Measurements from ENCODE around the gene NBEAL2. TPM values are rescaled to one million over a fixed set of nuclear protein-coding genes. Genes with fewer than 3 reads are reported as not detected.

Gene NBEAL2
- polyA plus RNA-seq, 5 donors, result 45.8 to 97.3 (median 67.9) TPM

DNA sequence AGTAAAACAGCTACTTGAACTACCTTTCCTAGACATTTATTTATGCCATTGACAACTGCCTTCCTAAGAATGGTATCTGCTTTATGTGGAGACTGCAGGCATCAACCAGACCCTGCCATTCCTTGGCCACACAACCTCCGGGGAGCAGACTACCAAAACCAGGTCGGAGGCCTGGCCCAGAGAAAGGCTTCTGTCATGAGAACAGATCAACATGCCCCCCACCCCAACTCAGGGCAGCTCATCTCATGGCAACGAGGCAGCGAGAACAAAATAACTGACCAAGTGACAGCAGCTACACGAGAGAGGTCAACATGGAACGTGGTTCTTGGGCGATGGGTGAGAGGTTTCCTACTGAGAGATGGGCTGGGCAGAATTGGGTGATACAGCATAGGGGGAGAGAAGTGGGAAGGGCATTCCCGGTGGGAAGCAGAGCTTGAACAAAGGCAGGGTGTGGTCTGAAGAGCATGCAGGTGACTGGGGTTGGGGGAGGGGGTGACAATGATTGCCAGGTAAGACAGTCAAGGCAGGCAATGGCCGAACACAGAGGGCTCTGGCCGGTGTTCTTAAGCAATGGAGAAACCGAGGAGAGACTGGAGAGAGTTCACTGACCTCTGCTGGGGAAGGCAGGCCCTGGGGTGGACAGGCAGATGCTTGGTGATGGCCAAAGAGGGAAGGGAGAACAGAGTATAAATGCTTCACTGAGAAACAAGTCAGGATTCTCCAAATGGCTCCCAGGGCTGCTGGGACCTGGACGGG lies 36.8 kb upstream of the NBEAL2 start:
- no peak for DNase-seq

DNA sequence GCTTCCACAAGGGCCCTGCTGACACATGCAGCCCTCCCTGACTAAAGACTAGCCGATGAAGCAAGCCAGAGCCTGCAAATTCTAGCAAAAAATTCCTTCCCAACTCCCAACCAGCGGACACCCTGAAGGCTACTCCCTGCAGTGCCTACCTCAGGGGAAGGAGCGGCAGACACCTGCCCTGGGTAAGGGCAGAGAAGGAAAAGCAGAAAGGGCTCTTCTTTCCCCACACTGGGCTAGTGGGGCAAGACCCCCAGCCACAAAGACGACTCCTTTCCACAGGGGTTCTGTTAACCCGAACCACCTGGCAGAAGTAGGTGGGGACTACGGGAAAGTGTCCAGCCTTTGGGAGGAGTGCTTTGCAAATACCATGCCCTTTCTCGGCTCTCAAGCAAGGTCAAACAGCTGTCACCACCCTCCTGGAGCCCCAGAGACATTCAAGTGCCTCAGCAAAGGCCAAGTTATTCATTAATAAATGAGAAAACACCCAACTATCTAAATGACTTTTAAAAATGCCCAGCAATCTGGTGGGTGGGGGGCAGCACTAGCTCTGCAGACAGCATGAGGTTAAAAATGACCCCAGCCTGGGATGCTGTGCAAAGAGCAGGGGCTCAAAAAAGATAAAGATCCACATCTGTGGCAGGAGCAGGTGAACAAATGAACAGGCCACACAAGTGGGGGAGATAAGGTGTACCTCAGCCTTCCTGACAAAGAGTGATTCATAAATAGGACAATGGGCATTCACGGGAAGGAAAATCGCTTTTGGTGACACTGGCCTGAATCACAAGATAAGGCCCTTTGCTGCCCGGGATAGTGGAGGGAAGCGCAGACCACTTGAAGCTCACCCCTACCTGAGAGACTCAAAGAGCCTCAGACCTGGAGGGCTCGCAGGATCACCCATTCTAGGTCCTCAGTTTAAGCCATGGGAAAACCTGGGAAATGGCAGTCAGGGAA lies 36.0 kb upstream of the NBEAL2 start:
- no peak for DNase-seq

DNA sequence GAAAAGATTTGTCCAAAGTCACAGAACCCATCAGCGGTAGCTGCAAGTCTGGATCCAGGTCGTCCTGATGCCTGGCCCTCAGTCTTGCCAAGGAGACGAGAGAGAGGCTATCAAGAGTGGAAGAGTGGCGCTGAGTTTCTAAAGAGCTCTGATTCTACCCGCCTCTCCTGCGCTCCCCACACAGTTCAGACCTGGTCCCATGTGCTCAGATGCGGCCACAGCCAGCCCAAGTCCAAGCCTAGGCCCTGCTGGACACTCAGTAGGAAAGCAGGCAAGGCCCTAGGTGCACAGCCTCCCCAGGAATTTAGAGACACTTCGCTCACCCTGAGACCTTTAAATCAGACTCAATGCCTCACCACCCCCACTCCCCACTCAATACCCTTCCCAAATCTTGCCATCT lies 35.3 kb upstream of the NBEAL2 start:
- DNase-seq, result no peak

- DNase-seq, result no peak
Measured at GRCh38 chr3:46946416-46946815, 33.0 kb upstream of the NBEAL2 start.

DNA sequence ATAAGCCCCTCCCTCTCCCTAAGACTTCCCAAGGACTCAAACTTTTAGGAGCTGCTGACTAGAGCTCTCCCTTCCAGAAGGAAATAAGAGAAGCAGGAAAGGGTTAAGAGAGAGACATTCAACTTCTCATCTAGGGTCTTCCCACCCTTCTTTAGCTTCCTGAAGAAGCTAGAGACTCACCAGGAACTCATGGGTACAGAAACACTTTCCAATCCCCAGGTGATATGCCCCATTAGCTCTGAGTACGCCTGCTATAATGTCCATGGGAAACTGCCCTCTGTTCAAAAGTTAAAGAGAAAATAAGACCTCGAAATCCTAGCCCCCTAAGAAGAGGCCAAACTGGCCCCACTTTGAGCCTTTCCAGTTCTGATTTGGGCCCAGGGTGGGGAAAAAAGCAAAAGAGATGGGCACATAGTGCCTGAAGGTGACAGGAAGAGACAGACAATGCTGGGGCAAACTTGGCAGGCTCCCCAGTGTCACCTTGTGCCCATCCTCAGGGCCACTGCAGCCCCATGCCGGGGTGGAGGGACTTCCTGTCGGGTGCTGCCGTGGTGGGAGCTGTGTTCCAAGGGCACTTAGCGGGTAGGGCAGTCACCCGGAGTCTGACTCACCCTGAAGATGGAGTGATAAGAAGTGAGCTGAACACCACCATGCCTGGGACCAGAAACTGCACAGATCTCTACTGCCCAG lies 32.5 kb upstream of the NBEAL2 start:
- no peak for DNase-seq

DNA sequence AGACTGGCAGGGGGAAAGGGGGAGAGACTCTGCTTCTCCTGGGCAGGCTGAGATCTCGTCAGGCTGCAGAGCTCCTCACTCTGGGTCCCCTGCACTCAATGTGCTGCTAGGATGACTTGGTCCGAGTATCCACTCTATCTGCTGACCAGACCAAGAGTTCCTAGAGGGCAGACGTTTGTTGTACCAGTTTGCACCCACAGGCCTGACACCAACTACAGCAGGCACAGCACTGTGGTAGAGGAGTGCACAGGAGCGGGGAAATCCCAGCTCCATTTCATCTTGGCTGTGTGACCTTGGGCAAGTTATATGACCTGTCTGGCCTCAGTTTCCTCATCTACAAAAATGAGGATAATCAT lies 31.9 kb upstream of the NBEAL2 start:
- DNase-seq, result no peak

GRCh38 chr3:46947981-46948791 lies 31.3 kb upstream of the NBEAL2 start:
- no peak for DNase-seq

DNA sequence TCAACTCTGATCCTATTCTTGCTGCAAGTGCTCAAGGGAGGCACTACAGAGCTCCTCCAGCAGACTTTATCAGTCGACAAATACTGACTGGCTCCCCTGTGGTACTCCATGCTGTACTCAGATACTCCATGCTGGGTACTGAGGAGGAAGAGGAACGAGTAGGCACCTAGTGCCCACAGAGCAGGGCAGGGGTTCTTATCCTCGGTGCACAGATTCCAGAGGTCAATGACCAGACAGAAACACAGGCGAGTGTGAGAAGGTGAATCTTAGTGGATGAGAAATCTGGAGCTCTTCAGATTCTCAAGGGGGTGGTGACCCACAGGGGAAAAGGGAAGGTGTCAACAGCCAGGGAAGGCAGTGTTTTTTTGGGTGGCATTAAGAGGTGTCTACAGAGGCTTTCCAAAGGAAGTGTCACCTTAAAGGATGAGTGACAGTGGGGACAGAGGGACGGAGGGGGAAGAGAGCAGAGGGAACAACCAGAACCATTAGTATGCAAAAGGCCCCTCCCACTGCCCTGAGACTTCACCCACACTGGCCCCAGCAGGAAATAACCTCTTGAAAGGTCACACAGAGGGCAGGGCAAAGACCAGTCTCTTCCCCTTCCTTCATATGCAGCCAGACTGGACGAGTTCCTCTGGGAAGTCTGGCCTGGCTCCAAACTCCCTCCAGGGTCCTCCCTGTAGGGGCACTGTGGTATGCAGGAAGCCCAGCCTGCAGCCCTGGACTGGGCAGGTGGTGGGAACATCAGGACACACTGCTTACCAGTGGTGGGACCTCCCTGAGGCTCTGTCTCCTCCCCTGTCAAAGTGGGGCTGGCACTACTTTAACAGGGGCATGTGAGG lies 30.4 kb upstream of the NBEAL2 start:
- no peak for DNase-seq

GRCh38 chr3:46950177-46950576 lies 29.3 kb upstream of the NBEAL2 start:
- DNase-seq, result no peak

DNA sequence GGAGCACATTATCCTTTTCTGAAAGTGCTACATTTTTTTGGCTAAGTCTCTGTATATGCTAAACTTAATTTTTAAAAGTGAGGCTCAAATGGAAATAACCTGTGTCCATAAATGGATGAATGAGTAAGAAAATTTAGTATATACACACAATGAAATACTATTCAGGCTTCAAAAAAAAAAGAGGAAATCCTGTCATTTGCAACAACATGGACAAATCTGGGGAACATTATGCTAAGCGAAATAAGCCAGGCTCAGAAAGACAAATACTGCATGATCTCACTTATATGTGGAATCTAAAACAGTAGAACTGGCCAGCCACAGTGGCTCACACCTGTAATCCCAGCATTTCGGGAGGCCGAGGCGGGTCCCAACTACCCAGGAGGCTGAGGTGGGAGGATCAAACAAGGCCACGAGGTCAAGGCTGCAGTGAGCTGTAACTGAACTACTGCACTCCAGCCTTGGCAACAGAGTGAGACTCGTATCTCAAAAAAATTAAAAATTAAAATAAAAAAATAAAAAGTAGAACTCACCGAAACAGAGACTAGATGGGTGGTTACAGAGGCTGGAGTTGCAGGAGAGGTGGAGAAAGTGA lies 28.7 kb upstream of the NBEAL2 start:
- DNase-seq, result no peak

DNA sequence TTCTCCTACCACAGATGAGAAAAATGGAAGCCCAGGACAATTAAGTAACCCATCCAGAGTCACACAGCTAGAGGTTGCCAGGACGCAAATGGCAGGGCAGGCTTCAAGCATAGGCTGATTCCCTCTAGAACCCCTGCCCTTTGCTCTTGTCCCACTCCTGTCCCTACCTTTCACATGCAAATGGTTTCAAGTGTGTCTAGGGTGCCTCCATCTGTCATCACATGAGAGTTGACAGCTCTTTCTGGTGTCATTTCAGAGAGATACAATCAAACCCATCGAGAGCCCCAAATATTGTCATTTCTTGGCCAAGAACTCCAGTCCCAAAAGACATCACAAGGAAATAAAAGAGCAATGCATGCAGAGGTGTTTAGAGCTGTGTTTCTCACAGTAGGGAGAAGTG lies 26.7 kb upstream of the NBEAL2 start:
- no peak for DNase-seq

DNA sequence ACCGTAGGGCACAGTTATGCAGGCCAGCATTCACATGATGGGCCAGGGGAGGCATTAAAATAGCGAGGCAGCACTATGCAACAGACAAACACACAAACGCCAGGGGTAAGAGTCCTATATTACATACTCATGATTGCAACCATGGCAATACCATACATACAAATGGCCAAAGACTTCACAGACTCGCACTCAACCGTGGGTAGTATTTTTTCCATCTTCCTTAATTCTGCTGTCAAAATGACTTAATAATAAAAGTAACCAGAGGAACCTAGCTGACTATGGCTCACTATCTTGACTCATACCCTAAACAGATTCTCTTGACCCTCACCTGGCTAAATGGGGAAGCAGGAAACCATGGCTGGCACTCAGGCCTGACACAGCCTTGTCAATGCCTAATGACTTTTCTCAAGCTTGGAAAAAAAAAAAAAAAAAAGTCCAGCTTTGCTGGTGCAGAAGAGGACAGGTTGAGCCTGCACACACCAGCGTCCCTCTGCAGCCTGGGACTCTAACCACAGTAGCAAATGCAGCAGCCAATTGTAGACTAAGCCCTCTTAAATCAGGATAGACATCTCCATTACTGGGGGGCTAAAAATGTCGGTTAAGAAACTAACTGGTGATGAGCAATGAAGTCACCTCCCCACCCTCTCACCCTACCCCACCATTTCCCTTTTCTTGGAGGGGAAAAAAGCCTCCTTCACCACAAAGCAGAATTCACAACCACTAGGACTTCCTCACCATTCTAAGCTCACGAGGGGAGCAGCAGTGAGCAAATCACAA lies 26.0 kb upstream of the NBEAL2 start:
- DNase-seq, result no peak

DNA sequence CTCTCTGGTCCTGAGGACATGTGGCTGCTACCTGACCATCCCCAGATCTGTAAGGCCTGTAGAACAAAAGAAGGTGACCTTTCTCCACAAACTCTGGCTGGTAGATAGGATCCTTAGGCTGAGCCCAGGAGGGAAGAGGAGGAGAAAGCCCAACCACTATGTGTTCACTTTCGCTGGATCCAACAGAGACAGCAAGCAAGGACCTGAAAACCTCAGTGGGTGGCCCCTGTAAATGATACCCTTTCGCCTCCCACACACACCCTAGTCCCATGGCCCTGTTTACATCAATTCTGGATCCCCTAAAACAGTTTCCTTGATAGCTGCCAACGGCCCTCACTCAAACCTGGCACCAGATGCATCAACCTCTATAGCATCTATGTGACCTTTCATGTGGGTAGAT lies 25.3 kb upstream of the NBEAL2 start:
- DNase-seq, result no peak

GRCh38 chr3:46955157-46955556 lies 24.3 kb upstream of the NBEAL2 start:
- no peak for DNase-seq

DNA sequence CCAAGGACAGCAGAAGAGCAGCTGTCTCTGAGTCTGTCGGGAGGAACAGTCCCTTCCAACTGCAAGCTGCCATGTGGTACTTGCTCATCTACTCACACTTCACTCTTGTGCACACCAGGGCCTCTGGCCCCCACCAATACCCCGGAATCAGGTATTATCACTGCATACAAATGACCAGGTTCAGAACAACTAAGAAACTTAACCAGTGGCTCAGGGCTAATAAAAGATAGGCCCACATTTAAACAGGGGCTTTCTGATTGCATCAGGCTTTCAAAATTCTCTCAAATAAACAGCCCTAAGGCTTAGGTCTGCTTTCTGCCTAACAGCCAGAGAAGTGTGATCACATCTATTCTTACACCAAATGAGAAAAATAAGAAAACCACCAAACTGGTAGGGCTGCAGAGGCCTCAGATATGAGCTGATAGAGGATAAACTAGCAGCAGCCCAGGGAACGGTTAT lies 23.6 kb upstream of the NBEAL2 start:
- DNase-seq, result no peak

DNA sequence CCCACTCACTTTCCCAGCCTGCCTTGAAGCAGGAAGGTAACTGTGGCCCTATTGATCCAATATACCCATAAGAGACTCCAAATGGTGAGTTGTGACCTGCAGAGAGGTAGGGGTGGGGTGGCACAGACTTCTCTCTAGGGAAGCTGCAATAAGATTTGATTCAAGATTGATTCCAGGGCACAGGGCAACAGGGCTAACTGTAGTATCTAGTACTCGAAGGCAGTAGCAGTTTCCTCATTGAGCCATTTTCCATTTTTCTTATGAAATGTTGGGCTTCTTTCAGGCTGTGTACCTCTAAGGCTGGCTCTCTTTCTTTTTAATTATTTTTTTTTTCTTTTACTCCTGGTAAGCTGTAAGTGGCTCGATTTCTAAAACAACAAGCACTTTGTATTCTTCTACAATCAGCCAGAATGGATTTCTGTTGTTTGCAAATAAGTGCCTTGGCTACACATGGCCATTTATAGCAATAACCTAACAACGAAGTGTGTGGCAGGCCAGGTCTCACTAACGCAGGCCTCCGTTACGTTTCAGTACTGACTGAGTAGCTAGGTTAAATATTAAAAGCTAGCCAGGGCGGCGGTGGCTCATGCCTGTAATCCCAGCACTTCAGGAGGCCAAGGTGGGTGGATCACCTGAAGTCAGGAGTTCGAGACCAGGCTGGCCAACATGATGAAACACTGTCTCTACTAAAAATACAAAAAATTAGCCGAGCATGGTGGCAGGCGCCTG lies 22.2 kb upstream of the NBEAL2 start:
- DNase-seq, result no peak

DNA sequence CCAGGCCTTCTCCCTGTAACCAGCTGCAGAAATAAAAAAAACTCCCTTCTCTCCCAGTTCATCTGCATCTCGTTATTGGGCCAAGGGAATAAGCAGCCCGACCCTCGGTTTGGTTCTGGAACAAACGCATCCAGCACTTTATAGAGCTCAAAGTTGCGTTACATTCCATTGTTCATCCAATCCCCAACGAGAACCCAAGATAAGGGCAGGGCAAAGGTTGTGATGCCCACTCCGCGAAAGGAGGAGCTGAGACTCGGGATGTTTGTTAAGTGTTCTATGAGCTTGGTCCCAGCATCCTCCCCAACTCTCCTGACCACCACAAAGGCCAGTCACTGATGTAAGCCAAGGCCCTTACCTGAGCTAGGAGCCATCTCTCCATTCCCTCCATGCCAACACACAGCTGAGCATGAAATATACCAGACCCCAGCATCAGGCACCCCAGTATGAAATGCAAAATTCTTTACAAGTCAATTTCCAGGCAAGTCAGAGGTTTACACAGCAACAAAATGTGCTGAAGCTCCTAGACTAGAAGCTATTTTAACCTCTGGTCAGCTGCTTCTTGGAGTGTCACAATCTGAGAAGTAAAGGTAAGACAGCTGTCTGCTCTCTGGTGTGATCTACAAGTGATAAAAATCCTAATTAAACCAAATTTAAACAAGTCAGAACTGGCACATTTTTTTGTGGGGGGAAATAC lies 20.9 kb upstream of the NBEAL2 start:
- no peak for DNase-seq

DNA sequence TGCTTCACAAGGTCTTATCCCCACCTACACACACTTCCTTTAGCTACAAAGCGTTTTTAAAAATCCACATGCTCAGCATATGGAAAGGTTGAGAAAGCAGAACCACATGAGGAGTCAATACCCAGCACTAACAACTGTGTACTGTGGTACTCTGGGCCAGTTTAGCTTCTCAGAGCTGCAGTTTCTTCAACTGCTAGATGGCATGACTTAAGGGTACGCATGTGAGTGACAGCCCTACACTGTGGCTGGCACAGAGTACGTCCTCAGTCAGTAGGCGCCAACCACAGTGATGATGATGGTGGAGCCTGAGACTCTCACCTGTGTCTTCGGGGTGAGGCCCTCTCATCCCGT lies 20.3 kb upstream of the NBEAL2 start:
- DNase-seq, result no peak

Measured in right lung (tissue), 5 donors.